ENCODE results near the gene AAK1. TPM values are rescaled to one million over a fixed set of nuclear protein-coding genes. Genes with fewer than 3 reads are reported as not detected.
A peak's percentile ranks its signal among the peaks of the same experiment; 100 is the strongest.

The AAK1 gene
- polyA plus RNA-seq, 1 experiment = 23.3 TPM

- no peak overlapping the region for H3K4me3 ChIP-seq (ENCODE audit: low read depth, low read length)
- POLR2A ChIA-PET = no interaction called here
- CTCF ChIA-PET = no interaction called here
- no peak for DNase-seq (ENCODE audit: low read depth)
- no peaks in the 10 kb centered on the region for H3K27me3 ChIP-seq (ENCODE audit: control insufficient read depth, insufficient read depth, low read length)
- H3K36me3 ChIP-seq (ENCODE audit: control insufficient read depth, insufficient read depth, low read length) = no peaks in the 10 kb centered on the region; the same call in none of the 2 replicates
- TF ChIP-seq CTCF (IDR thresholded peaks at IDR 0.05; ENCODE audit: insufficient read depth, low read depth, low read length) = no peak
Observed at GRCh38 chr2:69563021-69563420, 80.5 kb downstream of the AAK1 start.

GRCh38 chr2:69561101-69561500 is 82.4 kb downstream of the AAK1 start:
- no peak for DNase-seq (ENCODE audit: low read depth)
- ChIA-PET CTCF (interaction anchor here (0.9 to 2.3 kb wide), 4 partner anchors 10 to 155 kb away, joined by 4 to 14 read pairs (median 4); no protein-coding TSS in a partner anchor), POLR2A (no interaction called here)
- Histone ChIP-seq H3K27me3 (ENCODE audit: control insufficient read depth, insufficient read depth, low read length) (no peaks in the 10 kb centered on the region), H3K4me3 (ENCODE audit: low read depth, low read length) (no peak overlapping the region), H3K36me3 (ENCODE audit: control insufficient read depth, insufficient read depth, low read length) (no peaks in the 10 kb centered on the region; the same call in none of the 2 replicates)
- no peak for TF ChIP-seq CTCF (IDR thresholded peaks at IDR 0.05; ENCODE audit: insufficient read depth, low read depth, low read length)

DNA sequence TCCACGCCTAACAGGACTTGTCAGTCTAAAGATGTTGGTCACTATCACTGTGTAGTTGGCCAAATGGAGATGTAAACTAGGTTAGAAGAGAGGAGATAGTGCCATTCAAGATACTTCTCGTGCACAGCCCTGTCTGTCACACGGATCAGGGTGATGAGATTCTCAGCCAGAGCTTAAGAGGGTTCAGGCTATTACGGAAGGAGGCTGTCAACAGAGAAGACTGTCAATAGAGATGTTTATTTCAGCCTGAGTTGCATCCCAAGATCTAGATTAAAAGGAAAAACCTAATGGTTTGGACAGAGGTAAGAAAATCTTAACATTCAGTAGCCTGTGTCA is 83.4 kb downstream of the AAK1 start:
- no peaks in the 10 kb centered on the region for H3K27me3 ChIP-seq (ENCODE audit: control insufficient read depth, insufficient read depth, low read length)
- no peaks in the 10 kb centered on the region; the same call in 1 of the 2 replicates for H3K36me3 ChIP-seq (ENCODE audit: control insufficient read depth, insufficient read depth, low read length)
- no peak overlapping the region for H3K4me3 ChIP-seq (ENCODE audit: low read depth, low read length)
- POLR2A ChIA-PET = no interaction called here
- no peak for TF ChIP-seq CTCF (IDR thresholded peaks at IDR 0.05; ENCODE audit: insufficient read depth, low read depth, low read length)
- CTCF ChIA-PET = interaction anchor here (0.9 to 2.3 kb wide), 5 partner anchors 9 to 156 kb away, joined by 3 to 14 read pairs (median 4); no protein-coding TSS in a partner anchor
- DNase-seq (ENCODE audit: low read depth) = no peak

- ChIA-PET POLR2A (no interaction called here), CTCF (interaction anchor here (0.9 to 2.3 kb wide), 2 partner anchors 40 to 154 kb away, joined by 3 to 14 read pairs; no protein-coding TSS in a partner anchor)
Observed at GRCh38 chr2:69559442-69560146, 83.9 kb downstream of the AAK1 start.

More at GRCh38 chr2:69559442-69560146, 83.9 kb downstream of the AAK1 start:
- DNase-seq (ENCODE audit: low read depth) = no peak
- Histone ChIP-seq H3K36me3 (ENCODE audit: control insufficient read depth, insufficient read depth, low read length) (0 out of 2 replicates have a peak, but pooled peaks cover 2% of the 10 kb centered on the region), H3K27me3 (ENCODE audit: control insufficient read depth, insufficient read depth, low read length) (no peaks in the 10 kb centered on the region), H3K4me3 (ENCODE audit: low read depth, low read length) (no peak overlapping the region)
- peak; percentile 59 for TF ChIP-seq CTCF (IDR thresholded peaks at IDR 0.05; ENCODE audit: insufficient read depth, low read depth, low read length)

Measured in BJ (cell line).